ENCODE results near the gene WDR82. TPM values are rescaled to one million over a fixed set of nuclear protein-coding genes. Genes with fewer than 3 reads are reported as not detected.
A peak's percentile ranks its signal among the peaks of the same experiment; 100 is the strongest.
"Not testable (repeated sequence)": the region's sequence is repeated elsewhere in the genome, so short reads cannot be mapped to it uniquely, and the experiment has no call there.

The WDR82 gene
- total and polyA plus RNA-seq, 2 donors from 2014 or later: 20.9 to 75.8 TPM

- no peak for FAIRE-seq
- Histone ChIP-seq H3K27ac (ENCODE audit: low read depth in 2 of 2, low read length in 2 of 2) (peak overlapping the region; percentile 98), H3K36me3 (ENCODE audit: control insufficient read depth in 2 of 3, insufficient read depth in 3 of 3, low read length in 3 of 3) (no peaks in the 10 kb centered on the region), H3K9me3 (ENCODE audit: control insufficient read depth in 2 of 3, insufficient read depth in 1 of 3, low read length in 3 of 3) (no peaks in the 10 kb centered on the region), H3K4me3 (ENCODE audit: low read length in 3 of 3) (peak overlapping the region in 2 of 3 donors; percentile 17 to 94), H3K4me1 (ENCODE audit: control insufficient read depth in 2 of 3, insufficient read depth in 2 of 3, low read depth in 1 of 3, low read length in 3 of 3) (peaks cover 3 to 23% (median 21%) of the 10 kb centered on the region in 3 donors), H3K9ac (ENCODE audit: low read length in 3 of 3) (peak overlapping the region in 1 of 3 donors; percentile 70), H3K27me3 (ENCODE audit: control insufficient read depth, insufficient read depth, low read length) (no peaks in the 10 kb centered on the region)
- intact Hi-C loops (cut with DNase I): no loop called here
- no peak for DNase-seq
- no peak for TF ChIP-seq CTCF (IDR thresholded peaks at IDR 0.05; ENCODE audit: borderline replicate concordance, extremely low read depth, insufficient read depth)
These were observed 1.1 kb upstream of the WDR82 start for GRCh38 chr3:52279596-52279995.

GRCh38 chr3:52277972-52278509 is 408 bp downstream of the WDR82 start:
- intact Hi-C loops (cut with DNase I): no loop called here
- H3K27ac ChIP-seq (ENCODE audit: low read depth in 2 of 2, low read length in 2 of 2): peak overlapping the region; percentile 98
- DNase-seq: peak; percentile 67 to 89 (median 76)
- no peaks in the 10 kb centered on the region for H3K9me3 ChIP-seq (ENCODE audit: control insufficient read depth in 2 of 3, insufficient read depth in 1 of 3, low read length in 3 of 3)
- peaks cover 0 to 23% (median 13%) of the 10 kb centered on the region in 3 donors for H3K4me1 ChIP-seq (ENCODE audit: control insufficient read depth in 2 of 3, insufficient read depth in 2 of 3, low read depth in 1 of 3, low read length in 3 of 3)
- H3K4me3 ChIP-seq (ENCODE audit: low read length in 3 of 3): peak overlapping the region; percentile 93 to 94 (median 94)
- H3K27me3 ChIP-seq (ENCODE audit: control insufficient read depth, insufficient read depth, low read length): no peaks in the 10 kb centered on the region
- H3K9ac ChIP-seq (ENCODE audit: low read length in 3 of 3): peak overlapping the region; percentile 66 to 99 (median 86)
- H3K36me3 ChIP-seq (ENCODE audit: control insufficient read depth in 2 of 3, insufficient read depth in 3 of 3, low read length in 3 of 3): peaks cover 0 to 2% (median 0%) of the 10 kb centered on the region in 3 donors
- peak; percentile 20 for TF ChIP-seq CTCF (IDR thresholded peaks at IDR 0.05; ENCODE audit: borderline replicate concordance, extremely low read depth, insufficient read depth)
- no peak for FAIRE-seq

- Histone ChIP-seq H3K4me3 (ENCODE audit: low read length in 3 of 3) (peak overlapping the region; percentile 93 to 94 (median 94)), H3K27me3 (ENCODE audit: control insufficient read depth, insufficient read depth, low read length) (no peaks in the 10 kb centered on the region), H3K36me3 (ENCODE audit: control insufficient read depth in 2 of 3, insufficient read depth in 3 of 3, low read length in 3 of 3) (peaks cover 0 to 8% (median 3%) of the 10 kb centered on the region in 3 donors), H3K9me3 (ENCODE audit: control insufficient read depth in 2 of 3, insufficient read depth in 1 of 3, low read length in 3 of 3) (no peaks in the 10 kb centered on the region), H3K4me1 (ENCODE audit: control insufficient read depth in 2 of 3, insufficient read depth in 2 of 3, low read depth in 1 of 3, low read length in 3 of 3) (peaks cover 0 to 23% (median 15%) of the 10 kb centered on the region in 3 donors), H3K9ac (ENCODE audit: low read length in 3 of 3) (peak overlapping the region; percentile 66 to 99 (median 86)), H3K27ac (ENCODE audit: low read depth in 2 of 2, low read length in 2 of 2) (peak overlapping the region; percentile 98)
- TF ChIP-seq CTCF (IDR thresholded peaks at IDR 0.05; ENCODE audit: borderline replicate concordance, extremely low read depth, insufficient read depth): no peak
- FAIRE-seq (no peak), DNase-seq (peak; percentile 78 to 95 (median 88))
- intact Hi-C loops (cut with DNase I): no loop called here
These were observed 1.1 kb downstream of the WDR82 start for GRCh38 chr3:52277071-52277964.

GRCh38 chr3:52274781-52275180 is 3.7 kb downstream of the WDR82 start:
- H3K4me3 ChIP-seq (ENCODE audit: low read length in 3 of 3); H3K36me3 ChIP-seq (ENCODE audit: control insufficient read depth in 2 of 3, insufficient read depth in 3 of 3, low read length in 3 of 3); intact Hi-C loops (cut with DNase I); H3K27me3 ChIP-seq (ENCODE audit: control insufficient read depth, insufficient read depth, low read length); H3K27ac ChIP-seq (ENCODE audit: low read depth in 2 of 2, low read length in 2 of 2); DNase-seq; H3K9me3 ChIP-seq (ENCODE audit: control insufficient read depth in 2 of 3, insufficient read depth in 1 of 3, low read length in 3 of 3); H3K9ac ChIP-seq (ENCODE audit: low read length in 3 of 3); FAIRE-seq: not testable (repeated sequence)
- H3K4me1 ChIP-seq (ENCODE audit: control insufficient read depth in 2 of 3, insufficient read depth in 2 of 3, low read depth in 1 of 3, low read length in 3 of 3): peaks cover 0 to 37% (median 36%) of the 10 kb centered on the region in 3 donors

All from kidney (tissue), 14 donors.